ENCODE measurements around the gene GABRE.
"Not testable (repeated sequence)": the region's sequence is repeated elsewhere in the genome, so short reads cannot be mapped to it uniquely, and the experiment has no call there.

GABRE gene

GRCh38 chrX:151966236-151966635, 8.2 kb downstream of the GABRE start:
- no peak for DNase-seq (ENCODE audit: low read depth)

DNA sequence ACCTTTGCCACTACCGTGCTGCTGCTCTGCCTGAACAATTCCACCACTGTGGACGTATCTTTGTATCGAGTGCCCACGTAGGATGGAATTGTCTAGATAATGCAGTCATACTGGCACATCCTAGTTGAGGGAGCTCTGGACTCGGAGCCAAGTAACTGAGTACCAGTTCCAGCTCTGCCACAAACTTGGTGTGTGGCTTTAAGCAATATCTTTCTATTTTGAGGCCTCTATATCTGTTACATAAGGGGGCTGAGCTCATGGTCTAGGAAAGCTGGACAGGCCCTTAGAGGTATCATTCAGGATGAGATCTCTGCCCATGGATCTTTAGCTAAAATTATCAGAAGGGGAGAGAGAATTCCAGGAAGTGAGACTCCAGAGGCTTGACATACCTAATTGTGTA, 12.4 kb downstream of the GABRE start:
- no peak for DNase-seq (ENCODE audit: low read depth)

GRCh38 chrX:151958101-151958500, 16.4 kb downstream of the GABRE start:
- no peak for DNase-seq (ENCODE audit: low read depth)

- DNase-seq (ENCODE audit: low read depth), result no peak
Observed at GRCh38 chrX:151954730-151955129, 19.7 kb downstream of the GABRE start.

- DNase-seq (ENCODE audit: low read depth), result no peak
Observed at GRCh38 chrX:151938172-151938571, 36.3 kb downstream of the GABRE start.

GRCh38 chrX:151935358-151935757, 39.1 kb downstream of the GABRE start:
- no peak for DNase-seq (ENCODE audit: low read depth)

- DNase-seq (ENCODE audit: low read depth), result no peak
Observed at GRCh38 chrX:151929126-151929525, 45.4 kb downstream of the GABRE start.

- no peak for DNase-seq (ENCODE audit: low read depth)
Observed at GRCh38 chrX:151923648-151924047, 50.8 kb downstream of the GABRE start.

- no peak for DNase-seq (ENCODE audit: low read depth)
Observed at GRCh38 chrX:151922692-151923091, 51.8 kb downstream of the GABRE start.

DNA sequence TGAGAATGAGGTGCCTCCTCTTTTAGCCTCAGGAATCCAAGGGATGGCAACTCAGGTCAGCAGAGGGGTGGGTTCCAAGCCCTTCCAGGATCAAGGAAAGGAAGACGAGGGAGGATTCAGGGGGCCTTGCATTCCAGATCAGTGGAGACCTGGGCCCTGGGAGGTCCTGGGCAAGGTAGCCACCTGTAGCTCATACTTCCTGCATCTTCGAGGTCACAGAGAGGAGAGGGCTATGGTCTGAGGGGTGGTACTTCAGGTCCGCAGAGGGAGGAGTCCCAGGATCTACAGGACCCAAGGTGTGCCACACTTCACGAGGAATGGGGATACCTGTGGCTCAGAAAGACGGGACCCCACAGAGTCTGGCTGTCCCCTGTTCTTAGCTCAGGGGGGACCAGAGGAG, 52.6 kb downstream of the GABRE start:
- no peak for DNase-seq (ENCODE audit: low read depth)

DNA sequence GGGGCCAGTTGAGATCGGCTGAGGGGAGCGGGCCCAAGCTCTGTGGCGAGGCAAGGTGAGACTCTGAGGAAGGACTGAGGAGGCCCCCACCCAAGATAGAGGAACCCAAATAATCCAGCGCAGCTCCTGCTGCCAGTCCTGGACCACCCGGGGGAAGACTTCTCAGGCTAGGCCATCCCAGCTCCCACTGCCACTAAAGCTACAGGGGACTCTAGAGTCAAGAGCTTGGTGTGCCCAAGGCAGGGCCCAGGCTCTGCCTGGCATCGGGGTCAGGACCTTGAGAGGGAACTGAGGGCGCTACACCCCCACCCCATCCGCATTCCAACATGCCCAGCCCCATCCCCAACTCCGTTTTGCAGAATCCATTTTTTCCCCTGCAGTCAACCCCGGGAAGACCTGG, 53.2 kb downstream of the GABRE start:
- DNase-seq (ENCODE audit: low read depth), result no peak

DNA sequence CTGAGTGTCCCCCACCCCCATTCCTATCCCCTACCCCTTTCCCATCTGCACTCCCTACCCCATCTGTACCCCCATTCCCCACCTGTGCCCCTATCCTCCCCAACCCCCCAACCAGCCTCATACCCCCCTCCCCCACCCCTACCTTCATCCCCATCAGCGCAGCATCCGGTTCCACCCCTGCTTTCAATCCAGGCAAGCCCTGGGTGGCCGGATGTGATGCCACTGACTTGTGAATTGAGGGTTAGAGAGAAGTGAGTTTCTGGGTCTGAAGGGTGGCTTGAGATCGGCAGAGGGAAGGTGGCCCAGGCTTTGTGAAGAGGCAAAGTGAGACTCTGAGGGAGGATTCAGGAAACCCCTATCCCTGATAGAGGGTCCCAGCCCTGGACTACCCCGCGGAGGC, 53.9 kb downstream of the GABRE start:
- DNase-seq (ENCODE audit: low read depth), result no peak

DNA sequence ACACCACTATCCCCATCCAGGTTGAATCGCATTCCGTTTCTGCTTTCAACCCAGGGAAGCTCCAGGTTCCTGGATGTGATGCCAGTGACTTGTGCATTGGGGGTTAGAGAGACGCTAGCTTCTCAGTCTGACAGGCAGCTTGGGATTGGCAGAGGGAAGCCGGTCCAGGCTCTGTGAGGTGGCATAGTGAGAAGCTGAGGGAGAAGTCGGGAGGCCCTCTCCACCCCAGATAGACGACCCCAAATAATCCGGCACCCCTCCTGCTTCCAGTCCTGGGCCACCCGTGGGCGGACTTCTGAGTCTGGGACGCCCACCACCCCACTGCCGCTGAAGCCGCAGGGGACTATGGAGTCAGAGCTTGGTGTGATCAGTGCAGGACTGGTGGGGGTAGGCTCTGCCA, 54.4 kb downstream of the GABRE start:
- no peak for DNase-seq (ENCODE audit: low read depth)

- DNase-seq (ENCODE audit: low read depth), result no peak
Observed at GRCh38 chrX:151919610-151920009, 54.9 kb downstream of the GABRE start.

- DNase-seq (ENCODE audit: low read depth), result not testable (repeated sequence)
Observed at GRCh38 chrX:151918736-151919135, 55.7 kb downstream of the GABRE start.

- DNase-seq (ENCODE audit: low read depth), result no peak
Observed at GRCh38 chrX:151912780-151913179, 61.7 kb downstream of the GABRE start, which contains the start of gene MAGEA4. TSS of gene MAGEA4 (plus strand) at chrX:151912889. CDS start at chrX:151923665, 10,776 bp downstream.

DNA sequence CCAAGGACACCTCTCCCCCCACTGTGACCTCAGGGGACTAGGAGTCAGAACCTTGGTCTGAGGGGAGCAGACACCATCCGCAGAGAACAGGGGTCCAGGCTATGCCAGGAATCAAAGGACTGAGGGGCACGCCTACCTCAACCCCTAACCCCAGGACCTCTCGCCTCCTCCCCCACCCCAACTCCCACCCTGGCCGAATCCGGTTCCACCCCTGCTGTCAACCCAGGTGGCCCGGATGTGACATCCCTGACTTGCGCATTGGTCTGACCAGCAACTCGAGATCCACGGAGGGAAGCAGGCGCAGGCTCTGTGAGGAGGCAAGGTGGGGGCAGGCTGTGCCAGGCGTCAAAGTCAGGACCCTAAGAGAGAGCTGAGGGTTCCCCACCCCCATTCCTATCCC, 62.3 kb downstream of the GABRE start:
- no peak for DNase-seq (ENCODE audit: low read depth)

DNA sequence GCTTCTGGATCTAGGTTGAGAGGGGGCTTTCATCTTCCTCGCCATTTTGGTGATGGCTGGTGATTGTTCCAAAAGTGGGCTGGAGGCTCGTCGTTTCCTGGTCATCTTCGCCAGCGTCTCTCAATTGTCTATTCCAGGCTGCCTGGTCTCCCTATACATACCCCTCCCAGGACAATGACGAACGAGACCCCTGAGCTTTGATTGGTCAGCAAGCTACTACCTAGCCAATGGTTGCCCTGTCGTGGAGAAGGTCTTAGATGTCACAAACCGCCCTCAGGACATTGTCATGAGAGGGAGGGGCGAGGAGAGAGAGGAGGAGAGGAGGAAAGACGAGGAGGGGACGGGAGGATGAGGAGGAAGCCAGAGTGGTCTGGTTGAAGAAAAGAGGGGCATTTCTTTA, 69.5 kb downstream of the GABRE start:
- DNase-seq (ENCODE audit: low read depth), result no peak

Measured in activated T-cell treated with anti-CD3 and anti-CD28 coated beads for 48 hours (primary cell).